Uterus (tissue), 2 donors: ENCODE measurements around the gene LRP1B.

Experiments used
- CTCF ChIP-seq, 4 experiments: fragments of 200-600 bp in 2 of 4; fragments of 450-650 bp in 2 of 4; sonication (generic) in 2 of 4; IDR thresholded peaks; one replicate each; pipeline ENCODE4 v1.5.1; 2016 to 2019; ENCODE audit warnings: antibody characterized with exemption in 4 of 4, mild to moderate bottlenecking in 2 of 4, moderate library complexity in 1 of 4
- POLR2A ChIP-seq, 2 donors: fragments of 450-650 bp; IDR thresholded peaks; one replicate each; pipeline ENCODE4 v1.6.1; 2016; ENCODE audit warnings: antibody characterized with exemption in 2 of 2, mild to moderate bottlenecking in 1 of 2, moderate library complexity in 1 of 2

- TF ChIP-seq CTCF (IDR thresholded peaks at IDR 0.05) (no peak), POLR2A (IDR thresholded peaks at IDR 0.05) (no peak)
Observed at GRCh38 chr2:140512106-140512505, 1618.7 kb downstream of the LRP1B start.
